ENCODE data around the gene ARL13B. TPM values are rescaled to one million over a fixed set of nuclear protein-coding genes. Genes with fewer than 3 reads are reported as not detected.

Gene ARL13B
- total RNA-seq = 7.4 and 9.1 TPM in 2 replicates

DNA sequence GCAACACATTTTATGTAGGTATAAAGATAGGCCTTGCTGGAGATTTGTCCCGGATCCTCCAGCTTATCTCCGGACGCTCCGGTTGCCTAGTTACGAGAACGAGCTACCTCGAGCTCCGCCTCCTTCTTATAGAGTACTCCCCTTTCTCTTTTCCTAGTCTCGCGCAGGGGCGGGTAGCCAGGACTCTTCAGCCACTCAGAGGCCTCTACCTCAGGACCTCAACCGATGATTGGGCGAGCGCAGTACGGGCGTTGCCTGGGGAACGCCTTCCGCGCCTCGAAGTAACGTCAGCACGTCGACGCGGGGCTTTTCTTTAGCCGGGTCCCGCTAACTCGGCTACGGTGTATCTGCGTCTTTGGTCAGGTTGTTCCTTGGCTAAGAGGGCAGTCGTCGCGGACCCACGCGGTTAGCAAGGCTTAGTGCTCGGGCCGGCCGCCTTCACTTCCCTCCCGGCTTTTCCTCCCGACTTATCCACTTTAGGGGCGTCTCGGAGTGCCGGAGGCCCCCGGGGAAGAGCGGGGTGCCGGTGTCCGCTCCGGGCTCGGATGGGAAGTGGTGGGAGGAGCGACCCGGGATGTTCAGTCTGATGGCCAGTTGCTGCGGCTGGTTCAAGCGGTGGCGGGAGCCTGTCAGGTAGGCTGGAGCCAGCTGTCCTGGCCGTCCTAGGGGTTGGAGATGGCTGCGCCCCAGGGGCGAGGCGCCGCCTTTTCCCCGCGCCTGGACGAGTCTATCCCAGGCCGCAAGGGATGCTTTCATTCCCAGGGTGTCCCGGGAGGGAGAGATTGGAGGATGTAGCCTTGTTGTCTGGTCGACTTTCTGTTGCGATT, at the start of gene ARL13B:
Gene ARL13B, plus strand, starts transcription at position 306 of the 827 bp plus-strand sequence. Its CDS starts 269 bp downstream, at position 575.

DNA sequence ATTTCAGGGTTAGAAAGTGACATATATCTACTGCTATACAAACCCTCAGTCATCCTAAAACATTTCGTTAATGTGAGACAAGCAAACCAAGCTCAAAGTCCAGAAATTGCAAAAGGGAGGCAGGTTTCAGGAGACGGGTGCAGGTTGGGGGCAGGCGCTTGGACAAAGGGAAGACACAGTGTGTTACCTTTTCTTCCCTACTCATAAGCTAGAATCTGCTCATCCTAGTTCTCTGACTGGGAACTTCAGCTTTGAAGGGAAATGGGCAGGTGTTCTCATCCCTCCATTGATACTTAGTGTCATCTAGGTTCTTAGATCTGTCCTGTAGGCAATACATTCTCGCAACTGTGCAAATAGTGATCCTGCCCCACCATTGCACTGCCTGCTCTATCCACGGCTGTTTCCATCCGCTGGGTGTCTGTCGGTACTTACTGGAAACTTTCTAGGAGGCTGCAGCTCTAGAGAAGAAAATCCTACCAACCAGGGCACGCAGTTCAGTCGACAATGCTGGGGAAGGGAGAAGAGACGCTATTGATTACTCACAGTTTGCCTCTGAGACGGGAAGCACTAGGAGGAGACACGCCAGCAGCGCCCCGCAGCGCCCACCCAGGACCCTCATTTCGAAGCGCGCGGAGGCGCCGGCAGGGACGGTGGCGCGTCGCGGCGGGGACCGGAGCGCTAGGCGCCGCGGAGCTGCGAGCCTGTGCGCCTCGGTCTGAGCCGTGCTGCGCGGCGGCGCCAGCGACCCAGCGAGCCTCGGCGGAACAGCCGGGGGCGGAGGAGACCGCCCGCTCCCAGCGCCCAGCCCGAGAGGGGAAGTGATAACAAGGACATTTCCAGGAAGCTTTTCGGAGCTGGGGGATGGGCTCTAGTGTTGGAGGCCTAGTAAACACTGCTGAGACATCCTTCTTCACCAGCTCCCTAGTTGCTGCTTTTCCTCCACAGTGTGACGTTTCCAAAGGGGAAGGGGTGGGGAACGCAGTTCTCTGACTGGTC, 6.5 kb upstream of the ARL13B start, which contains the start of gene PROS1:
Gene PROS1, minus strand, starts transcription at position 766 of the 996 bp plus-strand sequence. Its CDS starts 147 bp downstream, at position 619.

DNA sequence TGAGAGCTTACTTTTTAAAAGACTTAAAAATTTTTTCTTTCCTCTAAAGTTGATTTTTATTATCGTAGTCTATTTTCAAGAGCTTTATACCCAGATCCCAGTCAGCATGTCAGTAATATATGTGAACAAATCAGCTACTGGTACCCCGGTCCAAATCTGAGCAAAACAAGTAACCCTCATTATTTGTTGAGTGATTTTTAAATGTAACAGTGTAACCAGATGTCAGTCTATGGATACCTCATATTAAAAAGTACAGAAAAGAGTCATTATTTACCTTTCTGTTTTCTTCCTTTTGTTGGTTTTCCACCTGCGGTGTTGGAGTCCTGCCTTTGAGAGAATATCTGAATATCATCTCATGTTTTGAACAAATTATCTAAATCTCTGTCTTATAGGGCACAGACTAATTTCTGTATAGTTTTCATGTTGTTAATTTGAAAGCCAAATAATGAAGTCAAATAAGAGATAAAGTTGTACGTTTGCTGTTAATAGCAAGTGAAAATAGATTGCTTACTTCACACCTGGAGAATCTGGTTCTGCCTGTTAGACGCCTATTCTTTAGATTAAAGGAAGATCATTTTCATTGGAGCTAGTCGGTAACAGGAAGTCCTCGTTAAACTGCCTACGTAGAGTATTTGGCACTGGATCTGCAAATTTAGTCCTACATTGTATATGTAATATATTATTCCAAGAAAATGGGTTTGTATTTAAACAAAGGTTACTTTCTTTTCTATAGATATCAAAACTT, 48.3 kb downstream of the ARL13B start, which contains the start of gene STX19:
Gene STX19, minus strand, starts transcription at position 505 of the 745 bp plus-strand sequence. CDS start 13,328 bp downstream, outside the sequence.

DNA sequence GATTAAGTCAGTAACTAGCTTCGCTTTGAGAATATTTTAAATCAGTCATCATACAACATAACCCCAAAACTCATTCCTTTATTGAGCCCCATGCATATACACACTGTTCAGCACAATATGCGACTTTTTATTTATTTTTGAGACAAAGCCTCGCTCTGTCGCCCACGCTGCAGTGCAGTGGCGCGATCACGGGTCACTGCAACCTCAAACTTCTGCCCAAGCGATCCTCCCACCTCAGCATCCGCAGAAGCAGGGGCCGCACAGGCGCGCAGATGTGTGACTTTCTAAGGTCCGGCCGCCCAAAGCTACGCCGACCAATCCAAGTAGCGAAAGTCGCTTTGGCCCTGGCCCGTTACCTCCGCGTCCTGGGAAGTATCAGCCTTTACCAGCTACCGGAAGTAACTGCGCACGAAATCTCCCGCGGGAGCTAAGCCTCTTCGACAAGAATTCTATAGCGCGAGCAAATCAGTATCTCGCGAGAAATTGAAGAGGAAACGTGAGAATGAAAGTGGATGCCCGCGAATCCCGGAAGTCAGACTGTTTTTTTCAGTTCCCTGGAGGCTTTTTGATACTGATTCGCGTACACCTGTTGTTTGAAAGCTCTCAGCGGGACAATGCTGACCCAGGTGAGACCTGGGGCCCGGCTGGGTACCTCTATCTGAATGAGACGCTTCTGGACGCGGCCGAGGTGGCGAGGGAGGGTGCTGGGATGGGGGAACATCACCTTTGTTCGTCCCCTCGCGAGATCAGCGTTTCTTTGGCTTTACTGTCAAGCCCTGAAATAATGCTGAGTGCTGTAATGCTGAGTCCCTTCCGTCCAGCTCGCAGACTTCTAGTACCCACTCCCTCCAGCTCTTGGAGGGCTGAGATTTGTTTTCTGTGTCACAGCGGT, 82.8 kb downstream of the ARL13B start, which contains the start of the genes DHFR2 and NSUN3:
Gene DHFR2, minus strand, starts transcription at position 404 of the 892 bp plus-strand sequence. CDS start 1,405 bp downstream, outside the sequence.
Gene NSUN3, plus strand, starts transcription at position 549 of the 892 bp plus-strand sequence. Its CDS starts 66 bp downstream, at position 615.

Other genes starting within 250 kb of the ARL13B start
- 16.9 and 19.2 TPM in 2 replicates for gene PROS1, start 6.3 kb upstream of the ARL13B start, total RNA-seq
- not detected in 2 replicates for gene STX19, start 48.4 kb downstream of the ARL13B start, total RNA-seq
- gene DHFR2, start 82.8 kb downstream of the ARL13B start, total RNA-seq = 4.3 and 4.8 TPM in 2 replicates
- gene NSUN3, start 82.9 kb downstream of the ARL13B start, total RNA-seq = 11.9 and 13.8 TPM in 2 replicates

Measured in smooth muscle cell of bladder (primary cell).